Breast epithelium (tissue), 4 donors: Measurements from ENCODE around the gene RCOR1. TPM values are rescaled to one million over a fixed set of nuclear protein-coding genes. Genes with fewer than 3 reads are reported as not detected.

Experiments used
- DNase-seq, 2 donors: peaks; one replicate each; pipeline ENCODE4 v3.0.0-alpha.2; 2019; ENCODE audit warnings: low spot score in 2 of 2
- H3K27ac ChIP-seq, 2 donors: fragments of 200-600 bp; sonication (generic) in 1 of 2; one replicate each; pipeline ENCODE4 v1.5.1; 2016 to 2019; ENCODE audit warnings: mild to moderate bottlenecking in 1 of 2
- H3K27me3 ChIP-seq, 2 donors: fragments of 200-600 bp; sonication (generic) in 1 of 2; one replicate each; pipeline versions ENCODE4 v1.5.1 to v1.6.0; 2017 to 2019; ENCODE audit warnings: control low read depth in 1 of 2, mild to moderate bottlenecking in 1 of 2
- H3K36me3 ChIP-seq: fragments of 200-600 bp; one replicate; pipeline ENCODE4 v1.5.1; 2019
- H3K4me1 ChIP-seq, 2 donors: fragments of 200-600 bp; sonication (generic); one replicate each; pipeline ENCODE4 v1.5.1; 2016 to 2019; ENCODE audit warnings: control low read depth in 1 of 2
- H3K4me3 ChIP-seq, 3 donors: fragments of 200-600 bp; sonication (generic); 1 replicate in 2 of 3; 2 replicates in 1 of 3; pipeline ENCODE4 v1.5.1; 2016 to 2019; ENCODE audit warnings: mild to moderate bottlenecking in 3 of 3, moderate library complexity in 2 of 3
- H3K9me3 ChIP-seq, 2 donors: fragments of 200-600 bp; sonication (generic) in 1 of 2; one replicate each; pipeline ENCODE4 v1.5.1; 2016 to 2019; ENCODE audit warnings: control low read depth in 1 of 2
- POLR2A ChIP-seq: fragments of 450-650 bp; IDR thresholded peaks from one replicate; pipeline ENCODE4 v1.6.1; 2016; ENCODE audit warnings: antibody characterized with exemption, mild to moderate bottlenecking, moderate library complexity
- POLR2AphosphoS5 ChIP-seq, 3 donors: sonication (generic); formaldehyde crosslinking; IDR thresholded peaks; one replicate each; pipeline ENCODE4 v1.6.1; 2017; ENCODE audit warnings: antibody characterized with exemption in 3 of 3
- intact Hi-C: fragments of 100-400 bp; cut with DNase I; formaldehyde crosslinking; loops from one replicate; pipeline ENCODE4 v1.15.1; 2023; ENCODE audit warnings: low total_unique reads
- total RNA-seq, 3 donors: library from RNA; depleted of rRNA; stranded (reverse); fragments of >200 nt; gene quantifications; one replicate each; pipeline ENCODE4 v1.1.0, GENCODE V29; 2016
- TF ChIP-seq, protein P1 (sequence below), 3 donors: fragments of 450-650 bp; IDR thresholded peaks; one replicate each; pipeline ENCODE4 v1.5.1; 2016 to 2017; ENCODE audit warnings: antibody characterized with exemption in 3 of 3, mild to moderate bottlenecking in 3 of 3, moderate library complexity in 3 of 3

The RCOR1 gene
- total RNA-seq, 3 donors from 2014 or later: 15.7 to 21.8 (median 20.3) TPM

DNA sequence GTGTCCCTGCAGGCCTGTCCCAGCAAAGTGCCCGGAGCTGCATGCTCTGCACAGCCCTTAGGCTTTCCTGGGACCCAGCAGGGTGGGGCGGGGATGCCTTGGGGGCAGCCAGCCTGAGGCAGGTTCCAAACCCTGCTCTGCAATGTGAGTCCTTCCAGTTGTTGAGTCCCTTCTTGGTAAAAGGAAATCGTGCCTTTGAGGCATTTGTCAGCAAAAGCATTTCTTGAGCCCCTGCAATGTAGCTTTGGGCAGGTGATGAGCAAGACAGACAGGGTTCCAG is 146.7 kb downstream of the RCOR1 start:
- no peak overlapping the region for H3K27ac ChIP-seq
- no peak overlapping the region for H3K4me3 ChIP-seq
- H3K9me3 ChIP-seq: peaks cover 20 to 25% of the 10 kb centered on the region in 2 donors
- intact Hi-C loops: no loop called here
- H3K36me3 ChIP-seq: no peaks in the 10 kb centered on the region
- H3K27me3 ChIP-seq: no peaks in the 10 kb centered on the region
- TF ChIP-seq POLR2A: no peak
- no peak for TF ChIP-seq POLR2AphosphoS5 (IDR thresholded peaks at IDR 0.05)
- H3K4me1 ChIP-seq: no peaks in the 10 kb centered on the region
- no peak for DNase-seq

DNA sequence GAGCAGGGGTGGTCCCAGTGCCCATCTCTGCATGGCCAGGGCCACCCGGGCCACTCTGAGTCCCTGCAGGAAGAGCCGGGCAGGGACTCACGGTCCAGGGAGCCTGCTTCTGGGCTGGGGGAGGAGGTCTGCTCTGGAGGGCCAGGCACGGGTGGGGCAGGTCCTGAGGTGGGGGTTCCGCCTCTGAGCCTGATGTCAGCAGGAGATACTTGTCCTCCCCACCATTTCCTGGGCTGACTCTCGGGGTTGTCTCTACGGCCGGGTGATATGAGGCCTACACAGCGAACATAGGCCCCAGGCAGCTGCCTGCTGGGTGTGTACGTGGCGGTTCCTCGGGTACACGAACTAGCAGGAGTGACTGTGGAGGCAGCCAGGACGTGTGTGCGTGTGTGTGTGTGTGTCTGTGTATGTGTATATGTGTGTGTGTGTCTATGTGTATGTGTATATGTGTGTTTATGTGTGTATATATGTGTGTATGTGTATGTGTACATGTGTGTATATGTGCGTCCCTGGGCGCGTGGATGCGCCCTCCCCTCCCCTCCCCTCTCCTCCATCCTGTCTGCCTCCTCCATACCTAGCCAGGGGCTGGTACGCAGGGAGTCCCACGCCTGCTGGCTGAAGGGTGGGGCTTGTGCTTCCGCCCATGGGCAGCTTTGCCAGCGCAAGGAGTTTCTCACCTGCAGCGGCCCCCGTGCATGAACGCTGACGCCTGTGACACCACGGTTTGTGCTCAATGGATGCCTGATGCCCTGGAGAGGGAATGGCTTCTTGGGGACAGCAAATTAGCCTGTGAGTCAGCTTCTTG is 154.4 kb downstream of the RCOR1 start:
- TF ChIP-seq POLR2AphosphoS5 (IDR thresholded peaks at IDR 0.05): no peak
- TF ChIP-seq POLR2A: no peak
- TF ChIP-seq, protein P1, sequence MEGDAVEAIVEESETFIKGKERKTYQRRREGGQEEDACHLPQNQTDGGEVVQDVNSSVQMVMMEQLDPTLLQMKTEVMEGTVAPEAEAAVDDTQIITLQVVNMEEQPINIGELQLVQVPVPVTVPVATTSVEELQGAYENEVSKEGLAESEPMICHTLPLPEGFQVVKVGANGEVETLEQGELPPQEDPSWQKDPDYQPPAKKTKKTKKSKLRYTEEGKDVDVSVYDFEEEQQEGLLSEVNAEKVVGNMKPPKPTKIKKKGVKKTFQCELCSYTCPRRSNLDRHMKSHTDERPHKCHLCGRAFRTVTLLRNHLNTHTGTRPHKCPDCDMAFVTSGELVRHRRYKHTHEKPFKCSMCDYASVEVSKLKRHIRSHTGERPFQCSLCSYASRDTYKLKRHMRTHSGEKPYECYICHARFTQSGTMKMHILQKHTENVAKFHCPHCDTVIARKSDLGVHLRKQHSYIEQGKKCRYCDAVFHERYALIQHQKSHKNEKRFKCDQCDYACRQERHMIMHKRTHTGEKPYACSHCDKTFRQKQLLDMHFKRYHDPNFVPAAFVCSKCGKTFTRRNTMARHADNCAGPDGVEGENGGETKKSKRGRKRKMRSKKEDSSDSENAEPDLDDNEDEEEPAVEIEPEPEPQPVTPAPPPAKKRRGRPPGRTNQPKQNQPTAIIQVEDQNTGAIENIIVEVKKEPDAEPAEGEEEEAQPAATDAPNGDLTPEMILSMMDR (IDR thresholded peaks at IDR 0.05): no peak
- intact Hi-C loops: no loop called here
- DNase-seq: no peak
- Histone ChIP-seq H3K4me3 (no peak overlapping the region), H3K4me1 (no peaks in the 10 kb centered on the region), H3K27me3 (no peaks in the 10 kb centered on the region), H3K27ac (no peak overlapping the region), H3K36me3 (no peaks in the 10 kb centered on the region), H3K9me3 (peaks cover 7 to 11% of the 10 kb centered on the region in 2 donors)

DNA sequence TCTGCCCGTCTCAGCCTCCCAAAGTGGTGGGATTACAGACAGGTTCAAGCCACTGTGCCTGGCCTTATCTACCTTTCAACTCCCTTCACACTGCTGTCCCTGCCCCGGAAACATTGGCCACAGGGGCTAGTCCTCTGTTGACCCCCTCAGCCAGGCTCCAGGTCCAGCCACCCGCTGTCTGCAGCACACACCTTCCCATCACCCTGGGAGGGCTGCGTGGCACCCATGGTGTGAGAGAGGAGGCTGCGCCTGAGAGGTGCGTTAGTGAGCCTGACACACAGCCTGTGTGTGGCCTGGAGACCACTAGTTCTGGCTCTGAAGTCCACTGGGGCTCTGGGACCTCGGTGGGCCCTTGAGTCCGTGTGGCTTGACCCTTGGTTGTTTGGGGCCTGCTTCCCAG is 156.4 kb downstream of the RCOR1 start:
- Histone ChIP-seq H3K36me3 (no peaks in the 10 kb centered on the region), H3K4me3 (no peak overlapping the region), H3K27me3 (no peaks in the 10 kb centered on the region), H3K27ac (no peak overlapping the region), H3K9me3 (no peaks in the 10 kb centered on the region), H3K4me1 (no peaks in the 10 kb centered on the region)
- TF ChIP-seq POLR2A (no peak), POLR2AphosphoS5 (IDR thresholded peaks at IDR 0.05) (no peak)
- TF ChIP-seq, protein P1 (IDR thresholded peaks at IDR 0.05): no peak
- DNase-seq: no peak
- intact Hi-C loops: no loop called here

DNA sequence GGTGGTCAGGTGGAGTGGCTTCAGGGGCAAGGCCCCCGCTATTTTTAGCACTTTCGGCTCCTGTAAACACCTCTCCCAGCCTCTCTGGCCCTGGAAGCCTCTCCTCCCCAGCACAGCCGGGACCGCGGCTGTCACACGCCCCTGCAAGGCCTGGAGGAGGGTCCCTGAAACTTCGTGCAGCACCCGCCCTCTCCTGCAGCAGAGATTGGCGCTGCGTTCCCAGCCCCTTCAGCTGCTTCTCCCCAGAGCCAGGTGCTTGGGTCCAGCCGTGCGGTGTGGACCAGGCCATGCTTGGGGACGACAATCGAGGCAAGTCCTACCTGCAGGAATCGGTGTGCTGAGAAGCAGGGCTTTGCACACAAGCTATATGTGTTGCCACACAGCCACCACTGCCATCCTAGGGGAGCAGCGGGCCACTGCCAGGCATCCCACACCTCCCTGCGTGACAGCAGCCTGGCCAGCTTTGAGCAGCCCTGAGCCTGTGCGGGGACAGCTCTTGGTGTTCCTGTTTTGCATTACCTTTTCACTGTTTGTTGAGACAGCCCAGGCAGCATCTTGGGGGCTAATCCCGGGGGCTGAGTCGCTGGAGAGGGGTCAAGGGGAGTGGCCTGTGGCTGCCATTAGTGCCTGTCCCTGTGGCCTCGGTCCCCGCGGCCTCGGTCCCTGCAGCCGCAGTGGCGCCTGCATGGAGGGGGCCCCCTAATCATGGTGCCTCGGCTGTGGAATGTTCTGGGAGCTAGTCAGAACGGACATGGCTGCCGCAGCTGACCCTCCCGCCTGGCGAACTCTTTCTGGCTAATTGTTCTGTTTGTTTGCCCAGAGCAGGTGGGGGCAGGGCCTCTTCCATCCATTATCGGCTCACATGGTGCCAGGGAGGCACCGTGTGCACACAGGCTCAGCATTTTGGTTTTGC is 157.2 kb downstream of the RCOR1 start:
- DNase-seq: no peak
- no peak overlapping the region for H3K4me3 ChIP-seq
- H3K27me3 ChIP-seq: no peaks in the 10 kb centered on the region
- TF ChIP-seq, protein P1 (IDR thresholded peaks at IDR 0.05): no peak
- TF ChIP-seq POLR2A: no peak
- TF ChIP-seq POLR2AphosphoS5 (IDR thresholded peaks at IDR 0.05): no peak
- no peaks in the 10 kb centered on the region for H3K36me3 ChIP-seq
- H3K4me1 ChIP-seq: no peaks in the 10 kb centered on the region
- H3K27ac ChIP-seq: no peak overlapping the region
- no peaks in the 10 kb centered on the region for H3K9me3 ChIP-seq
- intact Hi-C loops: no loop called here

DNA sequence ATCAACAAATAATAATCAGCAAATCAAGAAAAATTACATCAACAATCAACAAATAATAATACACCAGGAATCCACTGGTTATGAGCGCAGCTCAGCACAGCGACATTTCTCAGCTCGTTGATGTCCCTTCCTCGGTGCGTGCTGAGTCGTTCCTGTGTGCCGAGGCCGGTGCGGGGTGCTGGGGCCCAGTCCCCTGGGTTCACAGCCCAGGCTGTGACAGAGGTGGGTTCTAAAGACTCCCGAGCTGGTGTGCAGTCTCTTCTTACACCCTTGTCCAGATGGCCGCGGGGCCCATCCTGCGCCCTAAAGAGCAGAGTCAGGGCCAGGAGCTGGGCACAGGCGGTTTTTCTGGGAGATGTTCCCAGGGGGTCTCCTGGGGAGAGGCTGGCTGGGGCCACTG is 157.9 kb downstream of the RCOR1 start:
- Histone ChIP-seq H3K4me1 (no peaks in the 10 kb centered on the region), H3K4me3 (no peak overlapping the region), H3K27me3 (no peaks in the 10 kb centered on the region), H3K36me3 (no peaks in the 10 kb centered on the region), H3K9me3 (no peaks in the 10 kb centered on the region), H3K27ac (no peak overlapping the region)
- intact Hi-C loops: no loop called here
- no peak for DNase-seq
- TF ChIP-seq POLR2A: no peak

DNA sequence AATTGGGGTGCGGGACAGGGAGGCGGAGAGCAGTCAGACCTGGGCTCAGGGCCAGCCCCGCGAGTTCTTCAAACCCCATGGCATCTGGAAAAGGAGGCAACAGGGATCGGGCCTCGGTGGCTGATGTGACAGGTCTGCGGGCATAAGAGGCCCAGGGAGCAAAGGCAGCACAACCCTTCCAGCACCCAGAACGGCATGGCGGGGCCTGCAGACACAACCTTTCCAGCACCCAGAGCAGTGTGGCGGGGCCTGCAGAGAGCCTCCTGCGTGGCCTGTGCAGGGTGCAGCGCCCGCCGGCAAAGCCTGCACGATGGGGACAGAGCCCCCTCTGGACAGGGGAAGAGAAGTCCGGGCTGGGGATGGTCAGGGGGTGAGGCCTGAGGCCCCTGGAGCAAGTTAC is 158.6 kb downstream of the RCOR1 start:
- Histone ChIP-seq H3K4me1 (no peaks in the 10 kb centered on the region), H3K9me3 (no peaks in the 10 kb centered on the region), H3K36me3 (no peaks in the 10 kb centered on the region), H3K27ac (no peak overlapping the region), H3K27me3 (no peaks in the 10 kb centered on the region), H3K4me3 (no peak overlapping the region)
- intact Hi-C loops: no loop called here
- TF ChIP-seq POLR2AphosphoS5 (IDR thresholded peaks at IDR 0.05) (no peak), POLR2A (no peak)
- TF ChIP-seq, protein P1 (IDR thresholded peaks at IDR 0.05): no peak
- DNase-seq: no peak
